ENCODE results near the gene GPR3. TPM values are rescaled to one million over a fixed set of nuclear protein-coding genes. Genes with fewer than 3 reads are reported as not detected.
A peak's percentile ranks its signal among the peaks of the same experiment; 100 is the strongest.

The GPR3 gene
- total and polyA plus RNA-seq, 10 of the 15 experiments (the other 5 are each of a cell fraction or from before 2014, with no cell fraction given) = 0.33 to 1.4 (median 0.63) TPM; not detected in 3

- TF ChIP-seq, protein P1, sequence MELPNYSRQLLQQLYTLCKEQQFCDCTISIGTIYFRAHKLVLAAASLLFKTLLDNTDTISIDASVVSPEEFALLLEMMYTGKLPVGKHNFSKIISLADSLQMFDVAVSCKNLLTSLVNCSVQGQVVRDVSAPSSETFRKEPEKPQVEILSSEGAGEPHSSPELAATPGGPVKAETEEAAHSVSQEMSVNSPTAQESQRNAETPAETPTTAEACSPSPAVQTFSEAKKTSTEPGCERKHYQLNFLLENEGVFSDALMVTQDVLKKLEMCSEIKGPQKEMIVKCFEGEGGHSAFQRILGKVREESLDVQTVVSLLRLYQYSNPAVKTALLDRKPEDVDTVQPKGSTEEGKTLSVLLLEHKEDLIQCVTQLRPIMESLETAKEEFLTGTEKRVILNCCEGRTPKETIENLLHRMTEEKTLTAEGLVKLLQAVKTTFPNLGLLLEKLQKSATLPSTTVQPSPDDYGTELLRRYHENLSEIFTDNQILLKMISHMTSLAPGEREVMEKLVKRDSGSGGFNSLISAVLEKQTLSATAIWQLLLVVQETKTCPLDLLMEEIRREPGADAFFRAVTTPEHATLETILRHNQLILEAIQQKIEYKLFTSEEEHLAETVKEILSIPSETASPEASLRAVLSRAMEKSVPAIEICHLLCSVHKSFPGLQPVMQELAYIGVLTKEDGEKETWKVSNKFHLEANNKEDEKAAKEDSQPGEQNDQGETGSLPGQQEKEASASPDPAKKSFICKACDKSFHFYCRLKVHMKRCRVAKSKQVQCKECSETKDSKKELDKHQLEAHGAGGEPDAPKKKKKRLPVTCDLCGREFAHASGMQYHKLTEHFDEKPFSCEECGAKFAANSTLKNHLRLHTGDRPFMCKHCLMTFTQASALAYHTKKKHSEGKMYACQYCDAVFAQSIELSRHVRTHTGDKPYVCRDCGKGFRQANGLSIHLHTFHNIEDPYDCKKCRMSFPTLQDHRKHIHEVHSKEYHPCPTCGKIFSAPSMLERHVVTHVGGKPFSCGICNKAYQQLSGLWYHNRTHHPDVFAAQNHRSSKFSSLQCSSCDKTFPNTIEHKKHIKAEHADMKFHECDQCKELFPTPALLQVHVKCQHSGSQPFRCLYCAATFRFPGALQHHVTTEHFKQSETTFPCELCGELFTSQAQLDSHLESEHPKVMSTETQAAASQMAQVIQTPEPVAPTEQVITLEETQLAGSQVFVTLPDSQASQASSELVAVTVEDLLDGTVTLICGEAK (IDR thresholded peaks at IDR 0.05; ENCODE audit: borderline replicate concordance) = no peak
- TF ChIP-seq MTA3 (IDR thresholded peaks at IDR 0.05; ENCODE audit: borderline replicate concordance, low read length) = no peak
- TF ChIP-seq LARP7 (IDR thresholded peaks at IDR 0.05) = no peak
- no peak for TF ChIP-seq POLR2AphosphoS2 (IDR thresholded peaks at IDR 0.05; ENCODE audit: low read depth, low read length)
- no peak for TF ChIP-seq ZZZ3 (IDR thresholded peaks at IDR 0.05; ENCODE audit: control insufficient read depth, insufficient read length, low read depth)
- TF ChIP-seq TCF7 (IDR thresholded peaks at IDR 0.05; ENCODE audit: borderline replicate concordance) = no peak
- no peak for TF ChIP-seq TBL1XR1 (IDR thresholded peaks at IDR 0.05; ENCODE audit: low read depth, low read length)
- TF ChIP-seq SIN3A (IDR thresholded peaks at IDR 0.05; ENCODE audit: low read depth, low read length) = no peak
- TF ChIP-seq BACH1 (IDR thresholded peaks at IDR 0.05; ENCODE audit: borderline replicate concordance) = no peak
Measured at GRCh38 chr1:27409669-27410068, 17.2 kb downstream of the GPR3 start (continued).

- FAIRE-seq (no peak), ATAC-seq (no peak), DNase-seq (ENCODE audit: low read depth, low spot score) (no peak)
- CTCF ChIA-PET = interaction anchor here (1.0 to 2.1 kb wide), 4 partner anchors 14 to 114 kb away, joined by 3 to 7 read pairs (median 4); no protein-coding TSS in a partner anchor
- POLR2A ChIA-PET = interaction anchor here (0.8 to 0.9 kb wide), 2 partner anchors 20 to 218 kb away, joined by 3 read pairs; no protein-coding TSS in a partner anchor
- 48% methylated on average over 2 of the region's 2 CpGs for WGBS (ENCODE audit: insufficient coverage, insufficient replicate concordance, low lambda C conversion rate, missing lambda C conversion rate)
- intact Hi-C loops (cut with micrococcal nuclease; ENCODE audit: unreplicated experiment) = no loop called here
- Histone ChIP-seq H3K79me2 (ENCODE audit: control insufficient read depth, insufficient read depth, low read length) (no peaks in the 10 kb centered on the region), H3K9ac (ENCODE audit: control insufficient read depth, insufficient read depth, low read length) (no peak overlapping the region), H3K4me1 (ENCODE audit: control insufficient read depth, insufficient read depth, low read length) (peaks cover 5% of the 10 kb centered on the region; the same call in 1 of the 2 replicates), H3K36me3 (ENCODE audit: control insufficient read depth in 2 of 2, insufficient read depth in 2 of 2, low read length in 1 of 2) (peaks cover 35 to 46% of the 10 kb centered on the region in 2 experiments), H3K27me3 (replicated peaks in 1 of 2; ENCODE audit: control insufficient read depth in 2 of 2, insufficient read depth in 2 of 2, low read length in 1 of 2) (no peaks in the 10 kb centered on the region), H3K9me3 (replicated peaks; ENCODE audit: control insufficient read depth, insufficient read depth, low read length) (no peaks in the 10 kb centered on the region), H3K4me3 (no peak overlapping the region), H4K20me1 (ENCODE audit: control insufficient read depth, insufficient read depth) (no peaks in the 10 kb centered on the region), H3K4me2 (ENCODE audit: control insufficient read depth, insufficient read depth) (no peak overlapping the region), H2AFZ (ENCODE audit: control insufficient read depth, low read depth, low read length) (no peak overlapping the region), H3K27ac (ENCODE audit: control insufficient read depth, insufficient read depth) (peak overlapping the region; percentile 33)
- in situ Hi-C loops (cut with MboI) = no loop called here
- RAD21 ChIA-PET (ENCODE audit: unreplicated experiment) = interaction anchor here (1.0 to 1.6 kb wide), 2 partner anchors 9 to 196 kb away, joined by 3 to 5 read pairs; no protein-coding TSS in a partner anchor
- no TSS peak for BruUV-seq (replicated peaks)
- SMC1A ChIA-PET (ENCODE audit: uncharacterized antibody, unreplicated experiment) = interaction anchor here (0.7 to 22.2 kb wide), 4 partner anchors 34 to 197 kb away, joined by 3 to 470 read pairs (median 3); no protein-coding TSS in a partner anchor
- TF ChIP-seq ZSCAN29 (IDR thresholded peaks at IDR 0.05) (no peak), SRF (IDR thresholded peaks at IDR 0.05; ENCODE audit: low read depth in 2 of 2, low read length in 2 of 2) (no peak), POLR2AphosphoS5 (IDR thresholded peaks at IDR 0.05; ENCODE audit: low read length) (no peak), EED (IDR thresholded peaks at IDR 0.05; ENCODE audit: low read depth) (no peak), USF1 (IDR thresholded peaks at IDR 0.05; ENCODE audit: borderline replicate concordance, extremely low read length, insufficient read depth, low read depth, low read length) (no peak), ZBTB33 (IDR thresholded peaks at IDR 0.05) (no peak), ZBED1 (IDR thresholded peaks at IDR 0.05; ENCODE audit: borderline replicate concordance) (no peak), CHD2 (IDR thresholded peaks at IDR 0.05; ENCODE audit: borderline replicate concordance, low read depth, low read length) (no peak), TCF12 (IDR thresholded peaks at IDR 0.05; ENCODE audit: low read depth, low read length) (no peak)
Measured at GRCh38 chr1:27410709-27411108, 18.3 kb downstream of the GPR3 start.
